ENCODE results near the gene GPC6.

- TF ChIP-seq CTCF (IDR thresholded peaks at IDR 0.05) (no peak), EZH2 (IDR thresholded peaks at IDR 0.05; ENCODE audit: borderline replicate concordance, insufficient read depth, low read depth, low read length, poor library complexity, severe bottlenecking) (no peak)
These were observed 542.5 kb downstream of the GPC6 start for GRCh38 chr13:93769101-93769500.

All from B cell (primary cell).